HG03354 (cell line): ENCODE data around the gene NAP1L5.

Source experiments
- ATAC-seq: cut with Tn5 transposase; IDR thresholded peaks from one replicate; pipeline ENCODE4 v1.9.1; 2021; ENCODE audit warnings: mild to moderate bottlenecking; ENCODE audit not compliant: unreplicated experiment, poor library complexity, severe bottlenecking

Gene NAP1L5

GRCh38 chr4:88673886-88674285 is 23.7 kb downstream of the NAP1L5 start:
- ATAC-seq = no peak

DNA sequence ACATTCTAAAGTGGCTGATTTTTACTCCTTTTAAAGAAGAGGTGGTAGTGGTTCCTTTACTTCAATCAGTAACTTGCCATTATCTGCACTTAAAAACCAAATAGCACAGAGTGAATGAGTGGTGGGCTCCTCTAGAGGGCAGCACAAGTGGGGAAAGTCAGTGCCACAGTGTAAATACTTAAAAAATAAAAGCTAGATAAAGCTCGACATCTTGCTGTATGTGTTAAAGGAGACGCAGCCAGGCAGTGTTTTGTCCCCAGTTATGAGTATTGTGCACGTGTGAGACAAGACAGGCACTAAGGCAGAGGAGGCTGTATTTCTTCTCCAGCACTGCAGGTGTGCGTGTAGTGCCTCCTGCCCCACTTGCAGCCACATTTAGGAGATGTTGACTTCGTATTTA is 24.6 kb downstream of the NAP1L5 start:
- peak; percentile 76 for ATAC-seq

- ATAC-seq = no peak
These were observed 35.9 kb downstream of the NAP1L5 start for GRCh38 chr4:88661739-88662138.

DNA sequence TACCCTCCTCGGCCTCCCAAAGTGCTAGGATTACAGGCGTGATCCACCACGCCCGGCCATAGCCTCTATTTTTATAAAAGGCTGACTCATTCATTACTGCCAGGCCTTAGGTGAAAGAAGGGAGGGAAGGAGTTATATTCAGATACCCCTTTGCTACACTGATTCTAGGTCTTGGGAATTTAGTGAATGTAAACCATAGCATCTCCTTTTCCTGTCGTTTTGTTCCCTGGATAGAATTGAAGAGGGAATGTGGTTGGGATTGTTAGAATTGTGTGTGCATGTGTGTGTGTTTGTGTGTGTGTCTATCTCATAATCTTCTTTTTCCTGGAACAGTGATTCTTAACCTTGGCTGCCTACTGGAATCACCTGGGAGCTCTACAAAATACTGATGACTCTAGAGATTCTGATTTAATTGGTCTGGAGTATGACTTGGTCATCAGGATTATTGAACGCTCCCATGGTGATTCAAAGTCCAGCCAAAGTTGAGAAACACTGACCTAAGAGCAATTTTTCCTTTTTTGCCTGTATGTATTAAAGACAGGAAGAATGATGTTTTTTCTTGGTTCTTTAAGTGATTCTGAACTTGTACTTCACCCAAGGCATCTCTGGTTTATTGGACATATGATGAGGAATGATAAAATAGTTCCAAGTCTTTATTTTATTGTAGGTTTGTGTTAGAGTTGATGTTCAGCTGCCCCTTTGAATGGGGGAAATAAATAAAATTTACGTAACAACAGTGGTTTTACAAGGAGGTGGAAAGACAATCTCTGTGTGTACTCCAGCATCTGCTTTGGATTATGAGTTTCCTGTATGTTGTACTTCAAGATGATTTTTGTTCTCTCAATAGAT is 37.0 kb downstream of the NAP1L5 start:
- ATAC-seq = no peak

GRCh38 chr4:88659890-88660208 is 37.8 kb downstream of the NAP1L5 start:
- ATAC-seq = no peak

DNA sequence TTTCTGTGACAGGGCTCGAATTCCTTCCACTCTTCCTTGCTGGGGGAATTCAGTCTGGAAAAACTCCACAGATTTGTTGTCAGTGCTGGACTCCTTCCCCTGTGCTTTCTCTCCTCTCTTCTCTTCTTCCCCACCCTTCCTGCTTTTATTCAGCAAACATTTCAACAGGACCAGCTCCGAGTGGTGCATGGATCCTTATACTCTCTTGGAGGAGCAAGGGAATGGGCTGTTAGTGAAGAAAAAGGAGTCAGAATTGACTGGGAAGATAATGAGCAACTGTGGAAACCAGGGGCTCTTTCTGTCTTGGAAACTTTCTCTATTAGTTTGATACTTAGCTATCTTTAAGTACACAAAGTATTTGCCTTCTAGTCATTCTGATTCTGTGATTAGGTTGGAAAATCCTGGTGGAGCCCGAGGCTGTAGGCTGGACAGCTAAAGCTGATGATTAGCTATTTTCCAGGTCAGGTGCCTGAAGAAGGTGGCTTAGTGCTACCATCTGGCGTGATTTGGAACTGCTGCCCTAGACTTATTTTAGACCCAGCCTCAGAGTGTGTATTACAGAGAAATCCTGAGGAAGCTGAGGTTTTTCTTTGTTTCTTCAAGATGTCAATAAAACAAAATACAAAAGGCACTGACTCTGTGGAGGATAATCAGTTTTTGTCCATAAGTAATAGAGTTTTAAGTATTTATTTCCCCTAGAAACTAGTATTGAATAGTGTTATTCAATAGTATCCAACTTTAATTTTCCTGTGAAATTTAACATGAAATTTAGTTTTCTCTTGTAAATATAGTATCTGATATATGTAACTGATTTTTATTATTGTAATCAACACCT is 38.4 kb downstream of the NAP1L5 start:
- ATAC-seq = peak; percentile 96

- no peak for ATAC-seq
These were observed 42.4 kb downstream of the NAP1L5 start for GRCh38 chr4:88655226-88655625.

DNA sequence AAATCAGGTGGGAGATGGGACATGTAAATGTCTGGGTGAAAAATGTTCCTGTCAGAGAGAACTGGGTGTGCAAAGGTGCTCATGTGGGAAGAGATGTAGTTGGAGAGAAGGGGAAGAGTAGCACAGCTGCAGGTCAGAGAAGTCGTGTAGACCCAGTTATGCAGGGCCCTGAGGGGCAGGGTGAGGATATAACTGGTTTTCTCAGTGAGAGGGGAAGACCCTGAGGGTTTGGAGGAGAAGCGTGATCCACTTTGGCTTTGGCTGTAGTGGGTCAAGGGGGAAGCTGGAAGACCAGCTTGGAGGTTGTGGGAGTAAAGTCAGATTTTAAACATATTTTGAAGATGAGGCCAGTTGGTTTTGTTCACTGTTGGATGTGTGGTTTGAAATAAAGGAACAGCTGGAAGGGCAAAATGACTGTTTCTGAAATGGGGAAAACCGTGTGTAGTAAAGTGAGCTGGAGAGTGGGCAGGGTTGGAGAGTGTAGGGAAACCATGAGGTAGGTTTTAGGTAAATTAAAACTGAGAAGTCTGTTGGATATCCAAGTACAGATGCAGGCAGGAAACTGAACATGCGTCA is 44.2 kb downstream of the NAP1L5 start:
- no peak for ATAC-seq

GRCh38 chr4:88649716-88650115 is 47.9 kb downstream of the NAP1L5 start:
- no peak for ATAC-seq

- no peak for ATAC-seq
These were observed 50.9 kb downstream of the NAP1L5 start for GRCh38 chr4:88646528-88647280.

DNA sequence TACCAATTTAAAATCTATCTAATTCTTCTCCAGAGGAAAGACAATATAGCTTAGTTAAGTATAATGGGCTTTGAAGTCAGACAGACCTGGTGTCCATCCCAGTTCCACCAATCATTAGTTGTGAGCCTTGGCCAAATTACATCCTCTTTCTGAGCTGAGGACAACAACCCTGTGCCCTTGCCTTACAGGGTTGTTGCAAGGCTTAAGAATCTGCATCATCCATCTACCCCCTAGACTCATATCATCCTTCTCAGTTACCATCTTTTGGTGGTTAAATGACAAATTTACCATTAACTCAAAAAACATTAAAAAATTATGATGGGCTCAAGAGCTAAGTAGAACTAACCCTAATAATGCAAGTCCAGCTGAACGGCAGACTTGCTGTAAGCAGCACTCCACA is 51.6 kb downstream of the NAP1L5 start:
- ATAC-seq = no peak
